Measurements from ENCODE around the gene KRT24. TPM values are rescaled to one million over a fixed set of nuclear protein-coding genes. Genes with fewer than 3 reads are reported as not detected.

The KRT24 gene
- total RNA-seq, 1 donor from 2014 or later = not detected

DNA sequence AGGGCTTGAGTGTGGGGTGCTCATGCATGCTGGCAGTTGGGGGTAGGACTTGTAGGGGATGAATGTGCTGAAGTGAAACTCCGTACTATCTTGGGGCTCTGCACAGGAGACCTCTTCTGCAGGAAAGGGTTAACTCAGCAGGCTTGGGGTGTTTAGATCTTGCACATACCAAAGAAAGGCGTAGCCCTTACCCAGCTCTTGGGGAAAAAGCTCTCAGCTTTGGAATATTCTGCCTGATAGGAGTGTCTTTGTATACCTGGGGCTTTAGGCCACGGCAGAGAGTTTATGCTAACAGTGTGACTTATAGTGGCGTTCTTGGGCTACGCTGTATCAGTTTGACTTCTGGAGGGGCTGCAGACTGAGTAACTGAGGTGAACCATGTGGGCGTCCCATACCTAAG is 30.5 kb upstream of the KRT24 start:
- no peaks in the 10 kb centered on the region for H3K4me1 Mint-ChIP-seq (ENCODE audit: low read depth)
- no peak overlapping the region for H3K27ac Mint-ChIP-seq (ENCODE audit: unreplicated experiment)
- no peaks in the 10 kb centered on the region for H3K36me3 Mint-ChIP-seq (ENCODE audit: low read depth)
- peaks cover 65% of the 10 kb centered on the region for H3K27me3 Mint-ChIP-seq (ENCODE audit: low read depth)
- no peak overlapping the region for H3K4me3 Mint-ChIP-seq (ENCODE audit: unreplicated experiment)
- TF ChIP-seq, protein P1, sequence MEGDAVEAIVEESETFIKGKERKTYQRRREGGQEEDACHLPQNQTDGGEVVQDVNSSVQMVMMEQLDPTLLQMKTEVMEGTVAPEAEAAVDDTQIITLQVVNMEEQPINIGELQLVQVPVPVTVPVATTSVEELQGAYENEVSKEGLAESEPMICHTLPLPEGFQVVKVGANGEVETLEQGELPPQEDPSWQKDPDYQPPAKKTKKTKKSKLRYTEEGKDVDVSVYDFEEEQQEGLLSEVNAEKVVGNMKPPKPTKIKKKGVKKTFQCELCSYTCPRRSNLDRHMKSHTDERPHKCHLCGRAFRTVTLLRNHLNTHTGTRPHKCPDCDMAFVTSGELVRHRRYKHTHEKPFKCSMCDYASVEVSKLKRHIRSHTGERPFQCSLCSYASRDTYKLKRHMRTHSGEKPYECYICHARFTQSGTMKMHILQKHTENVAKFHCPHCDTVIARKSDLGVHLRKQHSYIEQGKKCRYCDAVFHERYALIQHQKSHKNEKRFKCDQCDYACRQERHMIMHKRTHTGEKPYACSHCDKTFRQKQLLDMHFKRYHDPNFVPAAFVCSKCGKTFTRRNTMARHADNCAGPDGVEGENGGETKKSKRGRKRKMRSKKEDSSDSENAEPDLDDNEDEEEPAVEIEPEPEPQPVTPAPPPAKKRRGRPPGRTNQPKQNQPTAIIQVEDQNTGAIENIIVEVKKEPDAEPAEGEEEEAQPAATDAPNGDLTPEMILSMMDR (IDR thresholded peaks at IDR 0.05) = no peak
- DNase-seq (ENCODE audit: low spot score) = no peak
- H3K9me3 Mint-ChIP-seq (ENCODE audit: low read depth) = no peaks in the 10 kb centered on the region

DNA sequence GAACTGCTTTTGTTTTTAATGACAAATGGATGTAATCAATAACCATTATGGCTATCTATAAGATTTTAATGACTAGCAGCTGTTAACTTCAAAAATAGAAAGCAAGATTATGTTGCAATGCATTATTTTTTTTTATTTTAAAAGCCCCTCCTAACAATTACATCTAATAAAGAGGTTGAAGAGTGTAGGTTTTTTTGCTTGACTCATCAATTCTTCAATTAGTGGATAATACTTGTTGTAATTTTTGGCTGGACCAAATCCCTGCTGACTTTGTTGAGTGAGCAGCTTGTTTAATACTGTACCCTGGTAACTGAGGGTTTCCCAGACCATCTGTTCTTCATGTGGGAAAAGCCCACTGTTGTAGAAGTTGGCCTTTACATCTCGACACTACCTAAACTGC is 27.4 kb upstream of the KRT24 start:
- no peaks in the 10 kb centered on the region for H3K4me1 Mint-ChIP-seq (ENCODE audit: low read depth)
- no peak for DNase-seq (ENCODE audit: low spot score)
- no peaks in the 10 kb centered on the region for H3K9me3 Mint-ChIP-seq (ENCODE audit: low read depth)
- peaks cover 56% of the 10 kb centered on the region for H3K27me3 Mint-ChIP-seq (ENCODE audit: low read depth)
- H3K4me3 Mint-ChIP-seq (ENCODE audit: unreplicated experiment) = no peak overlapping the region
- H3K27ac Mint-ChIP-seq (ENCODE audit: unreplicated experiment) = no peak overlapping the region
- no peaks in the 10 kb centered on the region for H3K36me3 Mint-ChIP-seq (ENCODE audit: low read depth)
- TF ChIP-seq, protein P1 (IDR thresholded peaks at IDR 0.05) = no peak

DNA sequence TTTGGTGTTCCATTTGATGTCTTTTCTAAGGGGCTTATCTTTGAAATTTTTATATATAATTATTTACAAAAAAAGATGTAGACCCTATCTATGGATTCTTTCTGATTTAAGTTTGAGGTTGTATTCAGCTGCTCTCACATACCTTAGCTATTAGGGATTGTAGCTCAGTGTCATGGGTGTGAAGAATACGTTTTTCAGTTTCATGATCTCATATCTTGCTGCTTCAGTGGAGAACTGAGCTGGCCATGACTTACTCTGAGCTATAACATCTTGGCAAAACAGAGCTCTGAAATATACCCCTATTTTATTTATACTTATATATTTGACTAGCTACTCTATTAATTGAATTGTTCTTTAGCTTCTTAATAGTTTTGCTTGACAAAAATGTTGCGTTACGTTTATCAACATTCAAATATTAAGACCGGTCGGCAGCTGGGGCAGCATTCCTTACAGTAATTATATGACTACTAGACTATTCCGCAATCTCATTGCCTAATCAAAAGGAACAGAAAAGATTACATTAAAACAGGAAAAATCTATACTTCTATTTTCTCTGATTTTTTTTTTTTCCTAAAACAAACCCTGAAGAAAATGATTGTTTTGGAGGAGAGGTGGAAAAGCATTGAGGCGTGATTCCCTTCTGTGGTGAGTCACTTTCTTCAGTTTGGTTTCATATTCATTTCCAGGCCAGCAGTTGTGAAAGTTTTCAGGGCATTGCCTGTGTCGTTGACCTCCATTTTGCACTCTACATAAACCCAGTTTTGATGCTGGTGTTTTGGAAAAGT is 24.1 kb upstream of the KRT24 start:
- Mint-ChIP-seq H3K27me3 (ENCODE audit: low read depth) (peaks cover 52% of the 10 kb centered on the region), H3K9me3 (ENCODE audit: low read depth) (no peaks in the 10 kb centered on the region), H3K36me3 (ENCODE audit: low read depth) (no peaks in the 10 kb centered on the region), H3K4me1 (ENCODE audit: low read depth) (no peaks in the 10 kb centered on the region), H3K27ac (ENCODE audit: unreplicated experiment) (no peak overlapping the region), H3K4me3 (ENCODE audit: unreplicated experiment) (no peak overlapping the region)
- TF ChIP-seq, protein P1 (IDR thresholded peaks at IDR 0.05) = no peak
- no peak for DNase-seq (ENCODE audit: low spot score)

DNA sequence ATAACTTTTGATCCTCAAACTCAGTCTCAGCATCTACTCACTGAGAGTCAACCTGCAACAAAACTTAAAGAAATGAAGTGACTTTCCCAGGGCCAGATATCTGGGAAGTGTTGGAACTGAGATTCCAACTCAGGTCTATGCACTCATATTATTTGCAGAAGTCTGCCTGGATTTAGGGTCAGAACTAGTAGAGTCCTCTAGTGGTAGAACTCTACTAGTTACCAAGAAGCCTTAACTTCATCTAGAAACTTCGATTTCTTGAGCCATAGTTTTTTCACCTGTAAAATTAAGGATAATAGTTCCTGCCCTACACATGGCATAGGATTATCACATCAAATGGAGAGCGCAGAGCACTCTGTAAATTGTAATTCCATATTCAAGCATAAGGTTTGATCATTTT is 23.4 kb upstream of the KRT24 start:
- no peak for DNase-seq (ENCODE audit: low spot score)
- H3K4me1 Mint-ChIP-seq (ENCODE audit: low read depth) = peaks cover 4% of the 10 kb centered on the region
- H3K36me3 Mint-ChIP-seq (ENCODE audit: low read depth) = no peaks in the 10 kb centered on the region
- no peak overlapping the region for H3K4me3 Mint-ChIP-seq (ENCODE audit: unreplicated experiment)
- peaks cover 46% of the 10 kb centered on the region for H3K27me3 Mint-ChIP-seq (ENCODE audit: low read depth)
- H3K27ac Mint-ChIP-seq (ENCODE audit: unreplicated experiment) = no peak overlapping the region
- TF ChIP-seq, protein P1 (IDR thresholded peaks at IDR 0.05) = peak; percentile 51
- H3K9me3 Mint-ChIP-seq (ENCODE audit: low read depth) = no peaks in the 10 kb centered on the region

DNA sequence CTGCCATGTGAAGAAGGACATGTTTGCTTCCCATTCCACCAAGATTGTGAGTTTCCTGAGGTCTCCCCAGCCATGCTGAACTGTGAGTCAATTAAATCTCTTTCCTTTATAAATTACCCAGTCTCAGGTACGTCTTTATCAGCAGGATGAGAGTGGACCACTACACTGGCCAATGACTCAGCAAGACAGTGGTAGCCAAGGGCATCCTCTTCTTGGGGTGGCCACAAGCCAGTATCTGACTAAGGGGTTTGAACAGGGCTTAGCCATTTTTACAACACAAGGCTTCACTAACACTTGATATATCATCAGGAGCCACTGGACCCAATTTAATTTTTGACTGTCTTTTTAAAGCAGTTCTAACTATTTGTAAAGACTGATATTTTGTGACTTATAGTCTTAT is 21.1 kb upstream of the KRT24 start:
- H3K4me1 Mint-ChIP-seq (ENCODE audit: low read depth) = peaks cover 4% of the 10 kb centered on the region
- H3K27ac Mint-ChIP-seq (ENCODE audit: unreplicated experiment) = no peak overlapping the region
- H3K27me3 Mint-ChIP-seq (ENCODE audit: low read depth) = peaks cover 34% of the 10 kb centered on the region
- no peak overlapping the region for H3K4me3 Mint-ChIP-seq (ENCODE audit: unreplicated experiment)
- H3K9me3 Mint-ChIP-seq (ENCODE audit: low read depth) = no peaks in the 10 kb centered on the region
- no peaks in the 10 kb centered on the region for H3K36me3 Mint-ChIP-seq (ENCODE audit: low read depth)
- DNase-seq (ENCODE audit: low spot score) = no peak
- TF ChIP-seq, protein P1 (IDR thresholded peaks at IDR 0.05) = no peak

Measured in chondrocyte (in vitro differentiated cells).